CD4-positive, alpha-beta T cell (primary cell): Measurements from ENCODE around the gene ZNF581. TPM values are rescaled to one million over a fixed set of nuclear protein-coding genes. Genes with fewer than 3 reads are reported as not detected.

Experiments
- ATAC-seq: fragments of 200-7000 bp; cut with Tn5 transposase; one replicate; pipeline ENCODE4 v1.10.0; 2022; ENCODE audit warnings: mild to moderate bottlenecking; ENCODE audit not compliant: poor library complexity
- CTCF ChIA-PET: fragments of 350-600 bp; sonication (Branson Sonifier 250); formaldehyde crosslinking; loops from one replicate; lab custom pipeline; 2021; ENCODE audit warnings: antibody characterized with exemption, inconsistent platforms; lab: Charles Lee
- POLR2A ChIA-PET: fragments of 350-600 bp; sonication (Branson Sonifier 250); formaldehyde crosslinking; loops from one replicate; lab custom pipeline; 2021; ENCODE audit warnings: antibody characterized with exemption, inconsistent platforms; lab: Charles Lee
- DNase-seq, 14 experiments: peaks; one replicate each; pipeline ENCODE4 v3.0.0-alpha.2; 2013 to 2020; ENCODE audit warnings: mixed read lengths in 2 of 14
- H3K27ac ChIP-seq, 2 donors: one replicate each; pipeline versions ENCODE4 v1.5.1 to v1.7.0; 2013; ENCODE audit warnings: low read length in 2 of 2, low read depth in 1 of 2, mild to moderate bottlenecking in 1 of 2
- H3K27me3 ChIP-seq, 2 experiments: 1 replicate in 1 of 2; 2 replicates in 1 of 2; pipeline versions ENCODE4 v1.6.1 to v1.7.0; 2013; ENCODE audit warnings: low read length in 2 of 2, control low read depth in 1 of 2, mild to moderate bottlenecking in 1 of 2, moderate library complexity in 1 of 2; ENCODE audit not compliant: insufficient read depth in 2 of 2, control insufficient read depth in 1 of 2
- H3K36me3 ChIP-seq: one replicate; pipeline ENCODE4 v1.6.1; 2013; ENCODE audit warnings: low read length, control low read depth; ENCODE audit not compliant: insufficient read depth
- H3K4me1 ChIP-seq: one replicate; pipeline ENCODE4 v1.6.1; 2013; ENCODE audit warnings: low read length, control low read depth; ENCODE audit not compliant: insufficient read depth
- H3K4me3 ChIP-seq: one replicate; pipeline ENCODE4 v1.5.1; 2013; ENCODE audit warnings: mild to moderate bottlenecking, low read length, moderate library complexity
- H3K9me3 ChIP-seq, 2 experiments: 1 replicate in 1 of 2; 2 replicates in 1 of 2; pipeline versions ENCODE4 v1.6.1 to v1.7.0; 2013; ENCODE audit warnings: low read length in 2 of 2, mild to moderate bottlenecking in 2 of 2, control low read depth in 1 of 2, moderate library complexity in 1 of 2; ENCODE audit not compliant: control insufficient read depth in 1 of 2, insufficient read depth in 1 of 2
- H3K27ac Mint-ChIP-seq: one replicate; pipeline ENCODE4 v1.8.0; 2020; ENCODE audit warnings: mixed read lengths
- H3K27me3 Mint-ChIP-seq: one replicate; pipeline ENCODE4 v1.8.0; 2021; ENCODE audit warnings: mixed read lengths
- H3K36me3 Mint-ChIP-seq: one replicate; pipeline ENCODE4 v1.8.0; 2021; ENCODE audit warnings: low read depth, mixed read lengths
- H3K4me1 Mint-ChIP-seq: one replicate; pipeline ENCODE4 v1.8.0; 2021; ENCODE audit warnings: low read depth, mixed read lengths
- H3K4me3 Mint-ChIP-seq: one replicate; pipeline ENCODE4 v1.8.0; 2020; ENCODE audit warnings: mild to moderate bottlenecking, mixed read lengths
- H3K9me3 Mint-ChIP-seq: one replicate; pipeline ENCODE4 v1.8.0; 2020; ENCODE audit warnings: mixed read lengths
- CTCF ChIP-seq: fragments of 200-600 bp; IDR thresholded peaks from one replicate; pipeline ENCODE4 v1.8.0; 2022; ENCODE audit warnings: antibody characterized with exemption, mild to moderate bottlenecking
- intact Hi-C, 2 experiments: fragments of 100-400 bp; cut with DNase I in 1 of 2; cut with micrococcal nuclease in 1 of 2; formaldehyde crosslinking; loops; one replicate each; pipeline versions ENCODE4 v1.15.1 to v1.9.0; 2023 to 2025; cut with DNase I, micrococcal nuclease
- total RNA-seq, 174 experiments: library from RNA in 2 of 174; stranded (reverse) in 2 of 174; gene quantifications; one replicate each; pipeline ENCODE4 v1.2.3 and lab custom pipeline; 2021 to 2026

ZNF581 gene
- total RNA-seq, 2 experiments from 2014 or later: 23.1 to 24.7 TPM

GRCh38 chr19:55602104-55603001, 41.1 kb upstream of the ZNF581 start:
- DNase-seq: peak in 1 of 14 experiments; percentile 37
- CTCF ChIA-PET: no interaction called here
- H3K4me3 ChIP-seq: no peak overlapping the region
- peaks cover 46% of the 10 kb centered on the region for H3K36me3 Mint-ChIP-seq
- H3K27ac Mint-ChIP-seq: peak overlapping the region; percentile 83
- peaks cover 56% of the 10 kb centered on the region for H3K4me1 ChIP-seq
- H3K27me3 Mint-ChIP-seq: no peaks in the 10 kb centered on the region
- no peaks in the 10 kb centered on the region for H3K9me3 ChIP-seq
- no peak for TF ChIP-seq CTCF
- H3K27ac ChIP-seq: no peak overlapping the region
- H3K36me3 ChIP-seq: peaks cover 6% of the 10 kb centered on the region
- peaks cover 44% of the 10 kb centered on the region for H3K4me1 Mint-ChIP-seq
- H3K27me3 ChIP-seq: no peaks in the 10 kb centered on the region
- intact Hi-C loops: loop anchor here in 1 of 2 experiments (10.0 kb wide), 2 partner anchors 198 to 348 kb away; partner anchors contain the start of genes PPP6R1 and UBE2S
- POLR2A ChIA-PET: interaction anchor here (1.4 kb wide), 1 partner anchor 22 kb away, joined by 11 read pairs; the partner anchor contains the start of gene ZNF784
- ATAC-seq: no peak
- H3K4me3 Mint-ChIP-seq: no peak overlapping the region
- H3K9me3 Mint-ChIP-seq: no peaks in the 10 kb centered on the region

- no peak for TF ChIP-seq CTCF
- peaks cover 6% of the 10 kb centered on the region for H3K36me3 ChIP-seq
- no peak overlapping the region for H3K4me3 ChIP-seq
- Mint-ChIP-seq H3K4me3 (peak overlapping the region; percentile 66), H3K4me1 (peaks cover 51% of the 10 kb centered on the region), H3K9me3 (no peaks in the 10 kb centered on the region), H3K36me3 (peaks cover 49% of the 10 kb centered on the region), H3K27ac (no peak overlapping the region), H3K27me3 (no peaks in the 10 kb centered on the region)
- ChIA-PET CTCF (no interaction called here), POLR2A (interaction anchor here (0.8 kb wide), 1 partner anchor 23 kb away, joined by 3 read pairs; no protein-coding TSS in a partner anchor)
- no peak overlapping the region for H3K27ac ChIP-seq
- DNase-seq (peak in 1 of 14 experiments; percentile 33), ATAC-seq (no peak)
- H3K4me1 ChIP-seq: peaks cover 55% of the 10 kb centered on the region
- no peaks in the 10 kb centered on the region for H3K9me3 ChIP-seq
- no peaks in the 10 kb centered on the region for H3K27me3 ChIP-seq
- intact Hi-C loops: loop anchor here in 1 of 2 experiments (10.0 kb wide), 2 partner anchors 198 to 348 kb away; partner anchors contain the start of genes PPP6R1 and UBE2S
These were observed 40.3 kb upstream of the ZNF581 start for GRCh38 chr19:55603115-55603514.

GRCh38 chr19:55603581-55604292, 39.7 kb upstream of the ZNF581 start:
- H3K4me3 ChIP-seq: no peak overlapping the region
- CTCF ChIA-PET: interaction anchor here (1.4 to 4.2 kb wide), 2 partner anchors 22 to 28 kb away, joined by 4 to 48 read pairs; no protein-coding TSS in a partner anchor
- intact Hi-C loops: loop anchor here in 1 of 2 experiments (10.0 kb wide), 2 partner anchors 199 to 349 kb away; partner anchors contain the start of genes PPP6R1 and UBE2S
- Mint-ChIP-seq H3K9me3 (no peaks in the 10 kb centered on the region), H3K27ac (peak overlapping the region; percentile 84), H3K27me3 (no peaks in the 10 kb centered on the region), H3K4me1 (peaks cover 52% of the 10 kb centered on the region), H3K36me3 (peaks cover 49% of the 10 kb centered on the region), H3K4me3 (peak overlapping the region; percentile 66)
- H3K27me3 ChIP-seq: no peaks in the 10 kb centered on the region
- H3K36me3 ChIP-seq: peaks cover 6% of the 10 kb centered on the region
- DNase-seq (peak in 1 of 14 experiments; percentile 41), ATAC-seq (no peak)
- no peak for TF ChIP-seq CTCF
- H3K4me1 ChIP-seq: peaks cover 48% of the 10 kb centered on the region
- no peak overlapping the region for H3K27ac ChIP-seq
- POLR2A ChIA-PET: interaction anchor here (0.8 to 1.2 kb wide), 3 partner anchors 21 to 39 kb away, joined by 3 to 8 read pairs (median 5); partner anchors contain the start of gene ZNF784
- H3K9me3 ChIP-seq: no peaks in the 10 kb centered on the region
